HG03521 (cell line): ENCODE results near the gene PIEZO1.

Source experiments
- ATAC-seq: cut with Tn5 transposase; IDR thresholded peaks from one replicate; pipeline ENCODE4 v1.9.1; 2021; ENCODE audit warnings: mild to moderate bottlenecking, moderate library complexity; ENCODE audit not compliant: unreplicated experiment

Gene PIEZO1

DNA sequence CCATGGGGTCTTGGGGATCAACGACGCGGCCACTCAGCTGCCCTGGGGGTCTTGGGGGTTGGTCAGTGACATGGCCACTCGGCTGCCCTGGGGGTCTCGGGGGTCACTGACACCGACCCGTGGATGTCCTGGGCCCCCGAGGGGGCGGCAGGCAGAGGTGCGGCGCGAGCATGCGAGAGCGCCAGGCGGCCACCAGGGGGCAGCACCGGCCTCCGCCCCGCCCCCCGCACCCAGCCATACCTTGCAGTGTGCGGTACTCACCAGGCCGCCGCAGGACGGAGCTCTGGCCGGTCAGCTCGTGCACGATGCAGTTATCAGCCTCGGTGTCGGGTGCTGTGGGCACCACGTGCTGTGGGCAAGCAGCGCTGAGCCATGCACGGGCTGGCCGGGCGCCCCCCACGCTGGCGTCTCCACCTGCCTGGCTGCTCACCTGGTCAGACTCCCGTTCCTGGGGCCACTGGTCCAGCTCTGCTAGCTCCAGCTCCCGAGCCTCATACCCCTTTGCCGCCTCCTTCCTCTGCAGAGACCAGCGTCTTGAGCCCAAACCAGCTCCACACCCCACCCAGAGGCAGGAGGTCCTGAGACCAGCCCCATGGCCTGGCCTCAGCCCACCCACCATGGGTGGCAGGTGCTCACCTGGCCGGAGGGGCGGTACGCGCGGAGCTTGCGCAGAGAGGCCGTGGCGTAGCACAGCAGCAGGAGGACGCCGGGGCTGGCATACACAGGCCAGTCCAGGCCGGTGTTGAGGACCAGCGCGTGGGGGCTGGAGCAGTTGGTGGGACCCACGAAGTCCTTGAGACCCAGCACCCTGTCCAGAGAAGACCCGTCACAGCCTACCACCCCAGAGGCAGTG, 47.5 kb downstream of the PIEZO1 start:
- ATAC-seq: peak; percentile 57

DNA sequence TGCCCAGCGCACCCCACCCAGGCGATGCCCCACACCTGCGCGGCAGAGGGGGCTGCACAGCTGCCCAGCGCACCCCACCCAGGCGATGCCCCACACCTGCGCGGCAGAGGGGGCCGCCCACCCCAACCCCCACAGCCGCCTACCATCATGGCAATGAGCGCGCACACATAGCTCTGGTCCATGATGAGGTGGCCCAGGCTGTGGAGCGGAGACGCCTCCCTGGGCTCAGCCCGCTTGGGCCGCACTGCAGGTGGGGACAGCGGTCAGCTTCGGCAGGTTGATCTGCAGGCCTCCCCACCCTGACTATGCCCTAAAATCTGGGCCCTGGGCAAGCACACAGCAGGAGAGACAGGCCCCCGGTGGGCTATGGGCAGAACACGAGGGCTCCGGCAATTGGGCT, 48.5 kb downstream of the PIEZO1 start:
- ATAC-seq: no peak

DNA sequence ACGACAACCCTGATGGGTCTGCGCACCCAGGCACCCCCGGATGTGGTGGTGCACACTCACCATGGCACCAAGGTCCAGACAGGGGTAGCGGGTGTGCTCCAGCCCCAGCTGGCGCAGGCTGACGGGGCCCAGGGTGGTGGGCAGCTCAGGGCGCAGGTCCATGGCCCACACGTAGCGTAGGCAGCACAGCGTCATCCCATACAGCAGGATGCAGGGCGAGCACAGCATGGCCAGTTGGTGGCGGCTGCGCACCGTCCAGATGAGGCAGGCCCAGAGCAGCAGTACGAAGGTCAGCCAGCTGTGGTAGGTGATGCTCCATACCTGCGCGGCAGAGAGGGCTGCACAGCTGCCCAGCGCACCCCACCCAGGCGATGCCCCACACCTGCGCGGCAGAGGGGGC, 48.9 kb downstream of the PIEZO1 start:
- ATAC-seq: no peak

DNA sequence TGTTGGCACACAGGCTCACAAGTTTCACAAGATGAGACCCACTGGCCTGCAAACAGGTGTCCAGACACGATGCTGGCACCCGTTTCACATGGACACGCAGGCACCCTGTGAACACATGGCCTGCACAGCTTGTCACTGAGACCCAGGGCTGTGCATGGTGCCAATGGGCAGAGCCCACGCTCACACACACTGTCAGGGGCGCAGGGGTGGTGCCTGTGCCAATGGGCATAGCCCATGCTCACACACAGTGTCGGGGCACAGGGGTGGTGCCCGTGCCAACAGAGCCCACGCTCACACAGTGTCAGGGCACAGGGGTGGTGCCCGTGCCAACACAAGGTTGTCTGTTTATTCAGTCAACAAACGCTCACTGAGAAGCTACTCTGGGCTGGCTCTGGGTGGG, 49.4 kb downstream of the PIEZO1 start:
- ATAC-seq: no peak

DNA sequence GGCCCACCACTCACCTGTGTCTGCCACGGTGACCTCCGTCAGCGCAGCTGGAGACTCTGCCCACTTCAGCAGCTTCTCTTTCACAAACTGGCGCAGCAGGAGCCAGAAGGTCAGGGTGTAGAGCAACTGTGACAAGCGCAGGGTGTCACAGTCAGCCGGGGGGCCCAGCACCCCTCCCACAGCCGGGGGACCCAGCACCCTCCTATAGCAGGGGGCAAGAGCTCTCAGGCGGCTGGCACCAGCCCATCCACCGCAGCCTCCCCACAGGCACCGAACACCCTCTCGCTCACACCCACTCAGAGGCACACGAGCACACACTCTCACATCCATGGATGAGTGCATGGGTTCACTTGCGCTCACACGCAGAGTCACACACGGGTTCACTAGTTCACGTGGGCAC, 49.9 kb downstream of the PIEZO1 start:
- no peak for ATAC-seq

DNA sequence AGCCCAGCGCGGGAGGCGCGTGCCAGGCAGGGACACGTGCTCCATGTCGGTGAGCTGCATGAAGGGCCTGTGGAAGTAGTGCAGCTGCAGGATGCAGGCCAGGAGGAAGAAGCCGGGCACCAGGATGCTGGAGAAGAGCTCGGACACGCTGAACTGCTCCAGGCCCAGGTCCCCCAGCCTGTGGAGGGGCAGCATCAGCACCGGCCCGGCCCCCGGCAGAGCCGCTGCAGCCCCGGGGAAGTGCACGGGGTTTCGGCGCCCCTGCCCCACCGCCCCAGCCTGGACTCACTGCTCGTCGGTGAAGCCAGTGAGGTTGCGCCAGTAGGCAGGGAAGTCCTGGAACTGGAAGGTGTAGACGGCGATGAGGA, 50.7 kb downstream of the PIEZO1 start:
- ATAC-seq: no peak

DNA sequence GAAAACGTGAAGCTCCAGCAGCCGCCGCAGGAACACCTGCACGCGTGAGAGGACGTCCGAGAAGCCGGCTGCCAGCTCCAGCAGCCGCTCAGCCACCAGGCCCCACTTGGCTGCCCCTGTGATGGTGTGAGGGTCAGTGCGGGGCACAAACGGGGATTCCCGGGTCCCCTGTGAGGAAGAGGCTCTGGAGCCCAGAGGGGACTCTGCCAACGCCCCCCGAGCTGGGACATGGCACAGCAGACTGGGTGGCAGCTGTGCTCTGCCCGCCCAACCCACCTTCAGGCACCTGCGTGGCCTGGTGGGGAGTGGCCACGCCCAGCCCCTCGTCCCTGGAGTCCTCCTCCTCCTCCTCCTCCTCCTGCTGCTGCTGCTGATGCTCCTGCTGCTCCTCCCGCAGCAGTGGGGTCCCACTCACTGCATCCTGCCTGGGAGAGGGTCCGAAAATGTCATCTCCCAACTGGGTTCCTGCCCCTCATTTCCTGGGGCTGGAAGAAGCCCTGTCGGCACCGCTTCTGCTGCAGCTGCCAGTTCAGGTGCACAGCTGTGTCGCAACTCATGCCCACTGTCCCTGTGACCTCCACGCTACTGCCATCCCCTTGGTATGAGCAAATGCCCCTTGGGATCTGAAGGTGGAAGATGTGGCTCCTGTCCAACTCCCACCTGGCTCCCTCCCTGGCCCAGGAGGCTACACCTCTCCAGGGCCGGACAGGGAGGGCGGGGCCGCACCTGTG, 51.2 kb downstream of the PIEZO1 start:
- no peak for ATAC-seq

DNA sequence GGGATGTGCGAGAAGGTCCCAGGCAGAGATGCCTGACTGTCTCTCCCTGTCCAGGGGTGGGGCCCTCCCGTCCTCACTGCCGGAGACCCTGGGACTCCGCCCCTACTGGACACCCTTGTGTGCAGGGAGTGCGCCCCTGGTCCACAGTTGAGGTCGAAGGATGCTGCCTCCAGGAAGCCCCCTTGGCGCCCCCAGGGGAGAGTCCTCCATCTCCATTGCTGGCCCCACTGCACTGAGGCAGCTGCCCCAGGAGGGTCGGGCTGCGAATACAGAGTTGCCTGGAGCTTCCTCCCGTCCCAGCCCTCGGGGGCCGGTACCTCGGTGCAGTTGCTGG, 52.1 kb downstream of the PIEZO1 start:
- ATAC-seq: no peak

DNA sequence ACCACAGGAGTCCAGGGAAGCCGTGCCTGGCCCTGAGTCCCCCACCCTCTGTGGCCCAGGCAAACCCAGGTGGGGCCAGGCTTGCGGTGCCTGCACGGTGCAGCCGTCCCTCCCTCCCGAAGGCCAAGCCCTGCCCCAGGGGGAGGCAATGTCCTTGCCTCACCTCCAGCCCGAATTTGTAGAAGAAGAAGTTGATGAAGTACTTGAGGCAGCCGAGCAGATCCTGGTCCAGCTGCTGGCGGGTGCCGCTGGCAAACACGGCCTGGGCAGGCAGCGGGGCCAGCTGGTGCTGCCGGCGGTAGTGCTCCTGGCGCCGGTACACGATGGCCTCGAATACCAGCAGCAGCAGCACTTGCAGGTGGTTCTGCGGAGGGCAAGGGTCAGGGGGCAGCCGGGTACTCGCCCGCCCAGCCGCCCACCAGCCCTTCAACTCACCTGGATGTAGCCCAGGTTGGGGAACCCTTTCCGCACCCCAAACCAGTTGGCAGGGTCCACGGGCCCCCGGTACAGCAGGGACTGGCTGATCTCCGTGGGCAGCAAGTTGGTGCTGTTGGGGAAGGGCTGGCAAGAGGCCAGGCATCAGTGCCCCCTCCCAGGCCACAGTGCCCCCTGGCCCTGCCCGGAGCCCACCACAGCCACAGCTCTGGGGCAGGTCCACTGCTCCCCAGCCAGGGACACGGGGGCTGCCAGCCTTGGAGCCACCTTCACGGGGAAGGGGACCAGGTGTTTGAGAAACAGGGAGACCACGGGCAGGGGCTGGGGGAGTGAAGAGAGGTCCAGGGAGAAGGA, 52.7 kb downstream of the PIEZO1 start:
- ATAC-seq: no peak

DNA sequence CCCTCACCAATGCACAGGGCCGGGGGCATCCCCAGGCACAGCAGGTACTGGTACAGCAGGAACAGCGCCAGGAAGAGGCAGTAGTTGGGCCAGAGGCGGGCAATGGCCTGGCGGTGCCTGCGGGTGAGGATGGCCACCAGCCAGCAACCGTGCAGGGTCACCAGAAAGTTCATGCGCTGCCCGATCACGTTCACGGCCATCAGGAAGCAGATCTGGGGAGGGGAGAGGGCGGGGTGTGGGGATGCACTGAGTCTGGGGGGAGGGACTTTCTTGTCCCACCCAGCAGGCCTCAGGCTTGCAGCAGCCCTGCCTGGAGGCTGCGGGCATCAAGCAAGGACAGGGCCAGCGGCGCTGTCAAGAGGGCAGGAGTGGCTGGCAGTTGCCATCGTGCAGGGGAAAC, 53.3 kb downstream of the PIEZO1 start:
- no peak for ATAC-seq

DNA sequence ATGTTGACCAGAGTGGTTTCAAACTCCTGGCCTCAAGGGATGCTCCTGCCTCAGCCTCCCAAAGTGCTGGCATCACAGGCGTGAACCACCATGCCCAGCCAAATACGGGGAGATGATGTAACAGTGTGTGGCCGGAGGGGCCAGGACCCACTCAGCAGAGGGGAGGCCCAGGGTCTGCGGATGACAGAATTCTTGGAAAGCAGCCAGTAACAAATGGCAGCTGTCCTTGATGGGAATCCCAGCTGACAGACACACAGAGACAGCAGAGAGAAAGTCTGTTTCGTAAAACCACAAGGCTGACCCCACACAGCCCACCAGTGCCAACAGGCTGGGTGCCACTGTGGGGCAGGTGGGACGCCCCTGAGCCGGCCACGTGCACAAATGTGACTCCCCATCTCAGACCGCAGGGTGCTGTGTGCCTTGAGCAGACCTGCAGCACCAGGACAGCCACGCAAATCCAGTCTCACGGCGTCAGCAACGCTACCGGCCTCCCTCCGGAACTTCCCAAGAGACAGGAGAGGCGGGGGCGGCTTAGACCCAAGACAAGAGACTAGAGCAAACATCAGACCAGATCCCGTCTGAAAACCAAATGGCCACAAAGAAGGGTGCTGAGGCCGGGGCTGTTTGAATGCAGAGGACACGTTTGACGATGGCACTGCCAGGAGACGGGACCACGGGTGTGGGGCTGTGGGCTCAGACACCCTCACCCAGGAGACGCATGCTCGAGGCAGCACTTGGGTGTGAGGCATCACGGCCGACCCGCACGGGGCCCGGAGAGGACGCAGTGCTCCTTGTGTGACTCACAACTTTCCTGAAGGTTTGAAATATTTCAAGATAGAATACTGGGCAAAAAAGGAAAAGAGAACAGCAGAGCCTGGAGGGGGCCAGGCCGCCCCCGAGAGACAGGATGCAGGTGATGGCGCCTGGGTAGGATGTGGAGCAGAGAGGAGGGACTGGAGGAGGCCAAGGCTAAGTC, 54.1 kb downstream of the PIEZO1 start:
- ATAC-seq: no peak

DNA sequence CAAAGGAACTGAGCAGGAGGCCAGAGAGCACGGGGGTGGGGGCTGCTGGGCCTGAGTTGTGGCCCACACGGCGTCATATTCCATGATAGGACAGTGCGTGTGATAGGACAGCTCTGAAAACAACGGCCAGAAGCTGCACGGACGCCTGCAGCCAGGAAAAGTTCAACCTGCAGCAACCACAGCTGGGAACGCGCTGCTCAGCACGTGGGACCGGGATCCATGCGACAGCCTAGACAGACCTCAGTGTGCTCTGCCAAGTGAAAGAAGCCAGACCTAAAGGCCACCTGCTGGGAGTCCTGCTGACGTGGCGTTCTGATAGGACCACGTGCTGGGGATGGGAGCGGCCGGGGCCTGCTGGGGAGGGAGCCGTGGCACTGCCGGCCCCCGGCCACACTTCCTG, 57.1 kb downstream of the PIEZO1 start:
- no peak for ATAC-seq

DNA sequence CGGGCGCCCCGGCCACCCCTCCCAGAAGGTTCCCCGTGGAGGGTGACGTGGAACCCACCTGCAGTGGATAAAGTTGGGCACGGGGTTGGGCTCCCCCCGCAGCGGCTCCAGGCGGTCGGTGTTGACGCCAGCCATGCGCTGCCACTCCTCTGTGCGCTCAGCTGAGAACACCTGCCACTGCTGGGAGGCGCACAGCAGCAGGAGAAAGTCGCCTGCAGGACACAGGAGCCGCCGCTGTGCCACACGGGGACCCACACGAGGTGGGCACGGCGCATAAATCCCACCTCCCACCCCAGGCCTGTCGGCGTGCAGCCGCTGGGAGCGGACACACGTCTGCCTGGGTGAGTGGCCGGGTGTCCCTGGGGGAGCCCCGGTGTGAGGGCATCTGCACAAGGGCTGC, 58.0 kb downstream of the PIEZO1 start:
- no peak for ATAC-seq

DNA sequence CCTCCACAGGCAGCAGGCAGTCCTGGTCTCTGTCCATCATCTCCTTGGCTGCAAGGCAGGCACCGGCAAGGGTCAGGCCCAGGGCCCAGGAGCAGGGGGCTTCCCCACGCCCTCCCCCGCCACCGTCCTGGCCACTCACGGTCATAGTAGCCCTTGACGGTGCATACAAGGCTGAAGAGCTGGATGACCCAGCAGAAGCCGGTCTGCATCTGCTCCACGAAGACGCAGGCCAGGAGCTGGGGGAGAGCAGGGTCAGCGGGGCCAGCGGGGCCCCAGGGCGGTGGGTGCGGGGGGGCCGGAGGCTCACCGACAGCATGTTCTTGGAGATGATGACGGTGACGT, 58.6 kb downstream of the PIEZO1 start:
- ATAC-seq: no peak

DNA sequence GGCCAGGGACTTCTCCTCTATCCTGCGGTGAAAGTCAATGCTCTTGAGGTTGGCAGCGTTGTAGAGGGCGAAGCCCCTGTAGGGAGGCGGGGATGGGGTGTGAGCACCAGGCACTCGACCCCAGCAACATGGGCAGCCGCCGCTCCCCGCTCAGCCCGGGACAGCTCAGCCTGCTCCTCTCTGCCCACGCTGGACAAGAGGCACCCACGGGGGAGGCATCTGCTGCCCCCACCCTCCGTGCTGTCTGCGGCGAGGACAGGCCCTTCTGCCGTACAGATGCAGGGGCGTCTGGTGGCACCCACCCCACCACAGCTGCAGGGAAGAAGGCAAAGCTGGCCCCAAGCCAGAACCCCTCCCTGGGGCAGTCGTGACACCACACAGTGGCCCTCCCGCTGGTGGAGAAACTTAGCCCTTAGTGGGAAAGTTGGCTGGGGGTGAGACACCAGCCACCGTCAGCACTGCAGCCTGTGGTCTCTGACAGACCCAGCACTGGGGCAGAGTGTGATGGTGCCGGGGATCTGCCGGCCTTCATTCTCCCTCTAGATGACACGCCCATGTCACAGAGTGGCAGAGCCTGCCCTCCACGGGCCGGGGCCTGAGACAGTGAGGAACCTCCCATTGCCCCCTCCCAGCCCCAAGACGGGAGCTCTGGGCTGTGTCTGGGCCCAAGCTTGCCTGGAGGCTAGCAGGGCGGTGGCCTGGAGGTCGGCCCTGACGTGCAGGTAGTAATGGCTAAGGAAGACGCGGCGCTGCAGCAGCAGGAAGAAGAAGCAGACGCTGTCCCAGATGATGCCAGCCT, 59.2 kb downstream of the PIEZO1 start:
- no peak for ATAC-seq

DNA sequence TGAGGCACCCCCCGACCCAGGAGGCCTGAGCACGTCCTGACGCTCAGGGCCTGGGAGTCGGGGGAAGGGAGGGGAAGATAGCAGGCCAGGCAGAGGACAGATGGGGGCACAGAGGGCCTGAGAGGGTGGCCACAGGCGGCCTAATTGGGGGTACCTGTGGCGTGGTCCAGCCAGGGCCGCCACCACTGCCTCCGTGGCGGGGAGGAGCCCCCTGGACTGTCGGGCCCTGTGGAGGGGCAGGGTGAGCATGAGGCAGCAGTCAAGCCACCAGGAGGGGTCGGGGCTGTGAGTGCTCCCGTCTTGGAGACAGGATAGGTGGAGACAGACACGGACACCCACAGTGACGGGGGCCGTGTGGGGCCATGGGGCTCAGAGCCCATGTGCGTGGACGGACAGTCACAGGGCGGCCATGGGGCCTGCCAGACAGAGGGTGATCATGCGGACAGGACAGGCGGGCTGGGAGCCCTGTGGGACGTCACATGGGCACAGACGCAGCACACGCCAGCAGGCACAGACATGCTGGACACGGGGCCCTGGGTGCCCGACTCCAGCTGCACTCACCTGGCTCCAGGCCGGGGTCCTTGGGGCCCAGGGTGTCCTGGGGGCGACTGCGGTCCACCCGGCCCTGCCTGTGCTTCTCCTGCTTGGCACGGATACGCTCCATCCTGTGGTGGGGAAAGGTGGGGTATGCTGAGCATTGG, 60.0 kb downstream of the PIEZO1 start:
- ATAC-seq: no peak

DNA sequence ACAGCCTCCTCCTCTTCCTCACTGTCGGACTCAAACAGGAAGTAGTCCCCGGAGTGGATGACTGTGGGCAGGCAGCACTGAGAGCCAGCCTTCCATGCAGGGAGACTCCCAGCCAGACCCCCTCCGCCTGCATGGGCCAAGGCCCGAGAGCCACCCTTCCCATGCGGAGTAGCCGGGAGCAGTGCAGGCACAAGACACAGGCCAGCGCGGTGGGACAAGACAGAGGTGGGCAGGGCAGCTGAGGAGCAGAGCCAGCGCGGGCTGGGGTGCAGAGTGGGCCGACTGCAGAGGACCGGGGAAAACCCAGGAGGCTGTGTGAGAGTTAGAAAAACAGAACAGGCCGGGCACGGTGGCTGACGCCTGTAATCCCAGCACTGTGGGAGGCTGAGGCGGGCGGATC, 61.1 kb downstream of the PIEZO1 start:
- ATAC-seq: no peak

DNA sequence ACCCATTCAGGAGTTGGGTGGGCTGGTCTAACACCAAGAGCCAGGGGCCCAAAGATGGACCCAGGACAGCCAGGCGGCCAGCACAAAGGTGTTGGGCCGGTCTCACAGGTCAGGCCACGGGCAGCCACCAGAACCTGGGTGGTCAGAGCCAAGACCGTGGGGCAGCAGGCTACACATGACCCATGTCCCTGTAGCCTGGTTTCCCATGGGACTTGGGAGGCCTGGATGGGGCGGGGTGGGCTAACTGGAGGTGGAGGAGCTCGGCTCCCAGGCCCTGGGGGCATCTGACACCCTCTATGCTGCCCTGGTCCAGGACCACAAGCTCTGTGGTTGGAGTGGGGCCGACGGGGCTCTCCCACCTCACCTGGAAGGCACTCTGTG, 61.5 kb downstream of the PIEZO1 start:
- no peak for ATAC-seq

DNA sequence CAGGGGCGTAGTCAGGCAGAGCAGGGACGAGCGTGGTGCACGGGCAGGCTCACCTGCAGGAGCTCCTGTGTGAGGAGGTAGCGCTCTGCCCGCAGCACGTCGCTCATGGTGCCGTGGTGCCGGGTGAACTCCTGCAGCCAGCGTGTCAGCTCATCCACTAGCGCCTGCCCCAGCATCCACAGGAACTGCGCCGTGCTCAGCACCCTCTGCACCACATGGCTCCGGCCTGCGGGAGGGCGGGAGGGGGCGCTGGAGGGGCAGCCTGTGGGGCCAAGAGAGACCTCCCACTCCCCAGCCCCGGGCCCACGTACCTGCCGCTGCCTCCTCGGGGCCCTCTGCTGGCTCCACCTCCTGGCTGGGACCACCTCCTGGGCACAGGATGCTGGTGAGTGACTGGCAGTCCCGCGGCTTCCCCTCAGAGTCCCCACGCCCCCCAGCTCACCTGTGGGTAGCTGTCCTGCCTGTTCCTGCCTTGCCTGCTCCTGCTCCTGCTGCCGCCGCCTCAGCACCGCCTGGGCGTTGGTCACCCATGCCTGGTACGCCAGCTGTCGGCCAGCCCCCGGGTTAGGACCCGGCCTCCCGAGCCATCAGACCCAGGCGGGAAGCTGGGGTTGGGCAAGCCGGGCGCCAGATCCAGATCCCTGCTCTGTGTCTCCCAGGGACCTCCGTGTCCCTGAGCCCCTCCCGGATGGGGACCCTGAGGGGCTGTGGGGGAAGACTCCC, 62.1 kb downstream of the PIEZO1 start:
- ATAC-seq: no peak
